HAP-1 (cell line): ENCODE results near the gene ART1.
"Not testable (repeated sequence)": the region's sequence is repeated elsewhere in the genome, so short reads cannot be mapped to it uniquely, and the experiment has no call there.

Experiments
- DNase-seq, 2 experiments: peaks; one replicate each; pipeline ENCODE4 v3.0.0-alpha.2; 2016 to 2020; ENCODE audit warnings: low spot score in 2 of 2
- H3K27me3 ChIP-seq: fragments of 250-450 bp; sonication (Bioruptor Pico); 2 replicates; pipeline ENCODE4 v1.5.1; 2020; ENCODE audit warnings: low read depth, mild to moderate bottlenecking, moderate library complexity
- H3K36me3 ChIP-seq: fragments of 250-450 bp; sonication (Bioruptor Pico); replicated peaks from 2 replicates; pipeline ENCODE4 v1.5.1; 2020; ENCODE audit warnings: mild to moderate bottlenecking
- H3K4me1 ChIP-seq: fragments of 250-450 bp; sonication (Bioruptor Pico); 2 replicates; pipeline ENCODE4 v1.5.1; 2020; ENCODE audit warnings: mild to moderate bottlenecking
- H3K4me3 ChIP-seq: fragments of 250-450 bp; sonication (Bioruptor Pico); 2 replicates; pipeline ENCODE4 v1.5.1; 2020; ENCODE audit warnings: mild to moderate bottlenecking, moderate library complexity
- H3K9me3 ChIP-seq: fragments of 250-450 bp; sonication (Bioruptor Pico); 2 replicates; pipeline ENCODE4 v1.5.1; 2020; ENCODE audit warnings: mild to moderate bottlenecking, moderate library complexity
- in situ Hi-C: fragments of 300-500 bp; cut with MboI; formaldehyde crosslinking; loops from 3 replicates; pipeline ENCODE4 v1.14.3; 2020; ENCODE audit warnings: low sequenced_read_pairs, inconsistent platforms, mixed read lengths

The ART1 gene

GRCh38 chr11:3644817-3645235, at the start of gene ART1:
TSS of gene ART1 (plus strand) at chr11:3645128. CDS start at chr11:3659214, 14,086 bp downstream.
- no peak for DNase-seq
- Histone ChIP-seq H3K4me1 (peaks cover 11% of the 10 kb centered on the region), H3K9me3 (no peaks in the 10 kb centered on the region), H3K36me3 (no peaks in the 10 kb centered on the region), H3K4me3 (no peak within 1 kb of the TSS), H3K27me3 (0 out of 2 replicates have a peak, but pooled peaks cover 2% of the 10 kb centered on the region)
- in situ Hi-C loops, result no loop called here

- H3K4me3 ChIP-seq, H3K27me3 ChIP-seq, H3K36me3 ChIP-seq, H3K9me3 ChIP-seq, H3K4me1 ChIP-seq, in situ Hi-C loops, DNase-seq: not testable (repeated sequence)
These were observed 47.2 kb upstream of the ART1 start for GRCh38 chr11:3597743-3598142.

- H3K4me3 ChIP-seq, in situ Hi-C loops, H3K36me3 ChIP-seq, H3K4me1 ChIP-seq, H3K9me3 ChIP-seq, DNase-seq, H3K27me3 ChIP-seq: not testable (repeated sequence)
These were observed 44.7 kb upstream of the ART1 start for GRCh38 chr11:3600201-3600600.

- Histone ChIP-seq H3K4me3 (no peak overlapping the region), H3K27me3 (no peaks in the 10 kb centered on the region), H3K4me1 (no peaks in the 10 kb centered on the region), H3K9me3 (no peaks in the 10 kb centered on the region), H3K36me3 (no peaks in the 10 kb centered on the region)
- in situ Hi-C loops, result no loop called here
- no peak for DNase-seq
These were observed 40.8 kb upstream of the ART1 start for GRCh38 chr11:3604167-3604566.

GRCh38 chr11:3605283-3605662, 39.7 kb upstream of the ART1 start:
- Histone ChIP-seq H3K4me1 (no peaks in the 10 kb centered on the region), H3K9me3 (no peaks in the 10 kb centered on the region), H3K36me3 (no peaks in the 10 kb centered on the region), H3K27me3 (no peaks in the 10 kb centered on the region), H3K4me3 (no peak overlapping the region)
- no peak for DNase-seq
- in situ Hi-C loops, result no loop called here

GRCh38 chr11:3605771-3606203, 39.1 kb upstream of the ART1 start:
- Histone ChIP-seq H3K4me1 (no peaks in the 10 kb centered on the region), H3K9me3 (no peaks in the 10 kb centered on the region), H3K36me3 (no peaks in the 10 kb centered on the region), H3K4me3 (no peak overlapping the region), H3K27me3 (no peaks in the 10 kb centered on the region)
- in situ Hi-C loops, result no loop called here
- DNase-seq, result no peak

GRCh38 chr11:3609416-3610265, 35.3 kb upstream of the ART1 start:
- Histone ChIP-seq H3K9me3 (no peaks in the 10 kb centered on the region), H3K4me1 (no peaks in the 10 kb centered on the region), H3K36me3 (no peaks in the 10 kb centered on the region), H3K27me3 (no peaks in the 10 kb centered on the region), H3K4me3 (no peak overlapping the region)
- peak; percentile 29 to 59 for DNase-seq
- in situ Hi-C loops, result no loop called here

GRCh38 chr11:3610846-3611245, 34.1 kb upstream of the ART1 start:
- no peaks in the 10 kb centered on the region for H3K36me3 ChIP-seq
- no peaks in the 10 kb centered on the region for H3K4me1 ChIP-seq
- in situ Hi-C loops, result no loop called here
- no peaks in the 10 kb centered on the region for H3K9me3 ChIP-seq
- no peak for DNase-seq
- H3K4me3 ChIP-seq, result no peak overlapping the region
- H3K27me3 ChIP-seq, result no peaks in the 10 kb centered on the region

- Histone ChIP-seq H3K9me3 (no peaks in the 10 kb centered on the region), H3K4me1 (no peaks in the 10 kb centered on the region), H3K36me3 (no peaks in the 10 kb centered on the region), H3K27me3 (no peaks in the 10 kb centered on the region), H3K4me3 (no peak overlapping the region)
- no peak for DNase-seq
- in situ Hi-C loops, result no loop called here
These were observed 32.8 kb upstream of the ART1 start for GRCh38 chr11:3611976-3612678.

- no peak for DNase-seq
These were observed 30.8 kb upstream of the ART1 start for GRCh38 chr11:3613998-3614741.

GRCh38 chr11:3614742-3615171, 30.2 kb upstream of the ART1 start:
- DNase-seq, result no peak
- H3K9me3 ChIP-seq, result no peaks in the 10 kb centered on the region
- H3K27me3 ChIP-seq, result no peaks in the 10 kb centered on the region
- no peaks in the 10 kb centered on the region for H3K36me3 ChIP-seq
- H3K4me1 ChIP-seq, result no peaks in the 10 kb centered on the region
- in situ Hi-C loops, result no loop called here
- no peak overlapping the region for H3K4me3 ChIP-seq

More at GRCh38 chr11:3613998-3614741, 30.8 kb upstream of the ART1 start:
- H3K27me3 ChIP-seq, result no peaks in the 10 kb centered on the region
- in situ Hi-C loops, result no loop called here
- no peaks in the 10 kb centered on the region for H3K36me3 ChIP-seq
- no peaks in the 10 kb centered on the region for H3K9me3 ChIP-seq
- no peaks in the 10 kb centered on the region for H3K4me1 ChIP-seq
- no peak overlapping the region for H3K4me3 ChIP-seq

GRCh38 chr11:3615998-3616397, 28.9 kb upstream of the ART1 start:
- DNase-seq, result peak in 1 of 2 experiments; percentile 13
- H3K36me3 ChIP-seq, result no peaks in the 10 kb centered on the region
- H3K9me3 ChIP-seq, result no peaks in the 10 kb centered on the region
- in situ Hi-C loops, result no loop called here
- no peaks in the 10 kb centered on the region for H3K27me3 ChIP-seq
- no peaks in the 10 kb centered on the region for H3K4me1 ChIP-seq
- no peak overlapping the region for H3K4me3 ChIP-seq

- DNase-seq, result no peak
- Histone ChIP-seq H3K36me3 (no peaks in the 10 kb centered on the region), H3K9me3 (no peaks in the 10 kb centered on the region), H3K27me3 (no peaks in the 10 kb centered on the region), H3K4me1 (no peaks in the 10 kb centered on the region), H3K4me3 (no peak overlapping the region)
- in situ Hi-C loops, result no loop called here
These were observed 28.0 kb upstream of the ART1 start for GRCh38 chr11:3616721-3617460.
